SK-N-MC (cell line): ENCODE data around the gene CNOT1.

ENCODE experiments used
- EZH2 ChIP-seq: fragments of 200-600 bp; sonication (generic); IDR thresholded peaks from one replicate; pipeline ENCODE4 v1.6.1; 2017; ENCODE audit warnings: antibody characterized with exemption
- POLR2AphosphoS5 ChIP-seq: IDR thresholded peaks from 2 replicates; pipeline ENCODE4 v1.6.1; 2012; ENCODE audit warnings: mild to moderate bottlenecking, low read depth, low read length, borderline replicate concordance

DNA sequence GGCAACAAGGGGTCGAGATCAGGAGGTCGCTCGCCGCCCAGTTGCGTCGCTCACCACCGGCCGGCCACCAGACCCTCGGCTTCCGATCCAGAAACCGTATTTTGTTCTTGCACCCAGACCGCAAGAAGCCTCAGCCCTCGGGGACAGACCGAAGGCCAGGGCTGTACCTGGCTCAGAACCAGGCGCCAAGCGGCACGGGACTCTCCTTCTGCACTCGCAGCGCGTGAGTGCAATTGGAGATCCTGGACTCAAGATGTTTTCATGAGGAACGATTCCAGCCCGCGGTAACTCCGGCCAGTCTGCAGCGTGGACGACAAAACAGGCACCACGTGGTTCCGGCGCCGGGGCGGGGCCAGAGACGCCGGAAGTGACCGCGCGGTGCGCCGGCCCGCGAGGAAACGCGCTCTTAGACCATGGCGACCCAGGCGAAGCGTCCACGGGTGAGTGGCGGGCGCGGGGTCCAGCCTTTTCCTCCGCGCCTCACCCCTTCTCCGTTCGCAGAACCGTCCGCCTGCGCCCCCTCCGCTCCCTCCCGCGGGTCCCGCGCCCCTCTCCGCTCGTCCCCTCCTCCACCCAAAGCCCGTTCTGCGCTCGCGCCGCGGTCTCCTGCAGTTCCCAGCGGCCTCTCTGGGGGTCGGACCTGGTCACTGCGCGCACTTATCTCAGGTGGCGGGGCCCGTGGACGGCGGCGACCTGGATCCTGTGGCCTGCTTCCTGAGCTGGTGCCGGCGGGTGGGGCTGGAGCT, 114.3 kb downstream of the CNOT1 start, which contains the start of gene SETD6:
- no peak for TF ChIP-seq POLR2AphosphoS5
- TF ChIP-seq EZH2 = no peak
